Measurements from ENCODE around the gene VASN. TPM values are rescaled to one million over a fixed set of nuclear protein-coding genes. Genes with fewer than 3 reads are reported as not detected.

VASN gene
- total and polyA plus RNA-seq, 8 donors, result 11.3 to 28.3 (median 16.7) TPM

DNA sequence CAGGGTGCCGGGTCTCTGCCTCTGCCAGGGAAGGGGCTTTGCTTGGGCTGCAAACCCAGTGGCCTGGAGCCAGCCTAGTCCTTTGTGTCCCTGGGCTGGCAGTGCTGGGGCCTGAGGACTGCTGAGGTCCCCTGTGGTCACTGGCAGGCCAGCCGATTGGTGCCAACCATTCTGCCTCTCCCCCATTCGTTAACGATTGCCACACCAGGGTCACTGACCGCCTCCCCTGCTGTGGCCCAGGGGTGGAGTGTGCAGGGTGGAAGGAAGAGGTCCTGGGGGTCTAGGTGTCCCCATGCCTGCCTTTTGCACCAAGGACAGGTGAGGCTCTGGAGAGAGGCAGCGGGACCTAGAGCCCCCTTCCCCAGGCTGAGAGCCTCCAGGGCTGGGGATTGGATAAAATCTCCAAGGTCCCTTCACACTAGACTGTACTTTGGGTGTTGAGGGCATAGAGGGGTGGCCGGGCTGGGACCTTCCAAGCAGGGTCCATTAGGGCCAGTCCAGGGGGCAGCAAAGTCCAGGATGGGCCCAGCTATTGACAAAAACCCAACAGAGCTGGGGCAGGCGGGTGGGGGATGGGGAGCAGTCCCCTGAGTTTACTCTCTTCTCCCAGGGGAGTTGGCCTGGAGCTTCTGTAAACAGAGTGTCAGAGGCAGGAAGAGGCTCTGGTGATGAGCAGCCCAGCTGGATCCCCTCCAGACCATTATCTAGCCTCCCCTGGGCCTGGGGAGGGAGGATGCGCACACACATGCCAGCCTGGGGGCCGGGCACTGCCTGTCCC, 1.1 kb downstream of the VASN start:
- H3K36me3 ChIP-seq, result peaks cover 0 to 14% of the 10 kb centered on the region in 2 donors
- TF ChIP-seq, protein P1, sequence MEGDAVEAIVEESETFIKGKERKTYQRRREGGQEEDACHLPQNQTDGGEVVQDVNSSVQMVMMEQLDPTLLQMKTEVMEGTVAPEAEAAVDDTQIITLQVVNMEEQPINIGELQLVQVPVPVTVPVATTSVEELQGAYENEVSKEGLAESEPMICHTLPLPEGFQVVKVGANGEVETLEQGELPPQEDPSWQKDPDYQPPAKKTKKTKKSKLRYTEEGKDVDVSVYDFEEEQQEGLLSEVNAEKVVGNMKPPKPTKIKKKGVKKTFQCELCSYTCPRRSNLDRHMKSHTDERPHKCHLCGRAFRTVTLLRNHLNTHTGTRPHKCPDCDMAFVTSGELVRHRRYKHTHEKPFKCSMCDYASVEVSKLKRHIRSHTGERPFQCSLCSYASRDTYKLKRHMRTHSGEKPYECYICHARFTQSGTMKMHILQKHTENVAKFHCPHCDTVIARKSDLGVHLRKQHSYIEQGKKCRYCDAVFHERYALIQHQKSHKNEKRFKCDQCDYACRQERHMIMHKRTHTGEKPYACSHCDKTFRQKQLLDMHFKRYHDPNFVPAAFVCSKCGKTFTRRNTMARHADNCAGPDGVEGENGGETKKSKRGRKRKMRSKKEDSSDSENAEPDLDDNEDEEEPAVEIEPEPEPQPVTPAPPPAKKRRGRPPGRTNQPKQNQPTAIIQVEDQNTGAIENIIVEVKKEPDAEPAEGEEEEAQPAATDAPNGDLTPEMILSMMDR (IDR thresholded peaks at IDR 0.05), result no peak
- ATAC-seq, result no peak
- H3K4me3 ChIP-seq, result peak overlapping the region; percentile 50 to 60
- H3K4me1 ChIP-seq, result peaks cover 58 to 90% of the 10 kb centered on the region in 2 donors
- intact Hi-C loops (cut with DNase I), result no loop called here
- H3K27ac ChIP-seq, result peak overlapping the region; percentile 73 to 90
- DNase-seq, result no peak
- H3K27me3 ChIP-seq, result no peaks in the 10 kb centered on the region
- H3K9me3 ChIP-seq, result no peaks in the 10 kb centered on the region

DNA sequence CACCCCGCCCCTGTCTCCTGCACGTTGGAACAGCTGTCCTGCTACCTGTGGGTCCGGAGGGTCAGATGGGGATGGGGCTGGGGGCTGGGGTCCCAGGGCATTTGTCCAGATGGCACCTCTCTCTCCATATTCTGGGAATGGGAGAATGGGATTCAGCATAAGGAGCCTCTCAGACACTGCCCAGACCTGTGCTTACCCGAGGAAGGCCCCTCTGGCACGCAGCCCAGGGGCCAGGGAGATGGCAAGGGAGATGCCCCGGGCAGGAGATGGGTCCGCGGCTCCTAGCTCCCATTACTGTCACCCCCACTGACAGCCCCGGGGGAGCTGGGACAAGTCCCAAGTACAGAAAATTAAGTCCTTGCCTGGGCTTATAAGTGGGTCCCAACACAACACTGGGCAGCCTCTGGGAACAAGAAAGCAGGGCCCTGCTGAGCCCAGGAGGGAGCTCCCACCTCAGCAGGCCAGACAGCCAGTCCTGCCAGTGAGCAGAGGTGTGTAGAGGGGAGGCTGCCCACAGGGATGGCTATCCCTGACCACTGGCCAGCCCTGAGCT, 1.8 kb downstream of the VASN start:
- H3K27ac ChIP-seq, result peak overlapping the region; percentile 73 to 90
- intact Hi-C loops (cut with DNase I), result no loop called here
- peak overlapping the region; percentile 50 to 60 for H3K4me3 ChIP-seq

DNA sequence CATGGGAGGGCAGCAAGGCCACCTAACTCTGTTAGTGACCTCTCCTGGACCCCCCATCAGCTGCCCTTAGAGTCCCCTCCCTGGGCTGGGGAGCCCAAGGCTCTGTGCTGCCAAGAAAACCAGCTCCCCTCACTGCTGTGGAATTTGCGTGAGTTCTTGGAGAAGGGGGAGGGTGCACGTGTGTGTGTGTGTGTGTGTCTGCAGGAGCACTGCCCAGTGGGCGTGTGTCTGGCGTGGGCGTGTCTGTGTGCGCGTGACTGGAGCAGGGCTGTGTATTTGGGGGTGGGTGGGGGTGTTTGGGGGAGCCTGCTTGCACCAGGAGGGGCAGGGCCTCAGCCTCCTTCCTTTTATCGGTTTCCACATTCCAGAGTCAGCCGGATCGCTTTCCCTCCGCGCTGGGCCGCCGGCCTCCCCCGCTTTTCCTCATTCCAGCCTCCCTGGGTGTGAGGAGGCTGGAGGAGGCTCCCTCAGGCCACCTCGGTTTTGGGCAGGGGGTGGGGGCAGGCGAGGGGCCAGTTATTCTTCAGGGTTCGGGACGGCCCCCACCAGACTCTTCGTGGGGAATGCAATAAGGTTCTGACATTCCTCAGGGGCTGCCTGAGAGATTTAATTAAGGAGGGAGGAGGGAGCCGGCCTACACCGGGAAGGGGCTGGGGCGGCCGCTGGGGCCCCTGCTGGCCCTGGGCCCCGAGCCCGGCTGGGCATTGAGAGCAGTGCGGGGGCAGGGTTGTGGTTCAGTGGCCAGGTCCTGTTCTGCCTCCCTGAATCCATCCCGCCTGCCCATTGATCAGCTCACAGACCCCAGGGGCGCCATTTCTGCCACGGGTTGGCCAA, 2.5 kb downstream of the VASN start:
- intact Hi-C loops (cut with DNase I), result no loop called here
- ATAC-seq (peak; percentile 28), DNase-seq (peak in 3 of 4 donors; percentile 75 to 86 (median 81))

More for the DNA sequence above, 1.8 kb downstream of the VASN start:
- Histone ChIP-seq H3K9me3 (no peaks in the 10 kb centered on the region), H3K4me1 (peaks cover 58 to 97% of the 10 kb centered on the region in 2 donors), H3K36me3 (peaks cover 0 to 16% of the 10 kb centered on the region in 2 donors), H3K27me3 (no peaks in the 10 kb centered on the region)
- DNase-seq, result no peak
- TF ChIP-seq, protein P1 (IDR thresholded peaks at IDR 0.05), result no peak
- no peak for ATAC-seq

DNA sequence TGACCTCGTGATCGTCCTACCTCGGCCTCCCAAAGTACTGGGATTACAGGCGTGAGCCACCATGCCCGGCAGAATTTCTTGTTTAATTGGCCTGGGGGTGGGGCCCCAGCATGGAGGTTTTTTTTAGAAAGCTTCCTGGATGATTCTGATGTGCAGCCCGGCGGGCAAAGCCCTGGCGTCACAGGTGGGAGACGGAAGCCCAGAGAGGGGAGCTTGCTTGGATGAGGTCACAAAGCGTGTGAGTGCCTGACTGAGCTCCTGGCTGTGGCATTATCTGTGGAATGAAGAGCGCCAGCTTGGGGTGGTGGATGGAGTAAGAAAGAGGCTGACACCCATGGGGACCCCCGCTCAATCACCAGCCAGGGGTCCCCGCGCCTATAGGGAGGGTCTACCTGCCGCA, 4.1 kb downstream of the VASN start:
- Histone ChIP-seq H3K36me3 (peaks cover 0 to 34% of the 10 kb centered on the region in 2 donors), H3K4me3 (no peak overlapping the region), H3K27me3 (no peaks in the 10 kb centered on the region), H3K4me1 (peaks cover 51 to 82% of the 10 kb centered on the region in 2 donors), H3K27ac (peak overlapping the region; percentile 73 to 90), H3K9me3 (no peaks in the 10 kb centered on the region)
- intact Hi-C loops (cut with DNase I), result no loop called here
- TF ChIP-seq, protein P1 (IDR thresholded peaks at IDR 0.05), result no peak
- DNase-seq (no peak), ATAC-seq (no peak)

More for the DNA sequence above, 2.5 kb downstream of the VASN start:
- H3K9me3 ChIP-seq, result no peaks in the 10 kb centered on the region
- H3K36me3 ChIP-seq, result peaks cover 0 to 23% of the 10 kb centered on the region in 2 donors
- peaks cover 57 to 93% of the 10 kb centered on the region in 2 donors for H3K4me1 ChIP-seq
- TF ChIP-seq, protein P1 (IDR thresholded peaks at IDR 0.05), result no peak
- no peaks in the 10 kb centered on the region for H3K27me3 ChIP-seq
- H3K27ac ChIP-seq, result peak overlapping the region; percentile 73 to 90
- peak overlapping the region; percentile 50 to 60 for H3K4me3 ChIP-seq

Measured in left lung (tissue), 10 donors.